Measurements from ENCODE around the gene APC2.
"Not testable (repeated sequence)": the region's sequence is repeated elsewhere in the genome, so short reads cannot be mapped to it uniquely, and the experiment has no call there.

The APC2 gene

GRCh38 chr19:1512671-1513498 is 63.0 kb downstream of the APC2 start, which contains the start of gene ADAMTSL5:
ADAMTSL5 (minus strand) TSS chr19:1513019; CDS start chr19:1510943, 2,076 bp downstream.
- no peak for DNase-seq (ENCODE audit: low read depth)

- DNase-seq (ENCODE audit: low read depth), result no peak
These were observed 63.8 kb downstream of the APC2 start for GRCh38 chr19:1513499-1514294.

DNA sequence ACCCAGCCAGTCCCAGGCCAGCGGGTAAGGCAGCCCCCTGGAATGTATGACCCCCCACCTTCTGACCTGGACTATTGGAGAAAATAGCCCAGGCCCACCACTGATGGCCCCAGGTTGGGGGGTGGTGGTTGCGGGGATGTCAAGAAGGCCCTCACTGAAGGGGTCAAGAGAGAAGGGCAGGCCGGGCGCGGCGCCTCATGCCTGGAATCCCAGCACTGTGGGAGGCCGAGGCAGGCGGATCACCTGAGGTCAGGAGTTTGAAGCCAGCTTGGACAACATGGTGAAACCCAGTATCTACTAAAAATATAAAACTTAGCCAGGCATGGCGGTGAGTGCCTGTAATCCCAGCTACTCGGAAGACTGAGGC is 64.4 kb downstream of the APC2 start:
- no peak for DNase-seq (ENCODE audit: low read depth)

DNA sequence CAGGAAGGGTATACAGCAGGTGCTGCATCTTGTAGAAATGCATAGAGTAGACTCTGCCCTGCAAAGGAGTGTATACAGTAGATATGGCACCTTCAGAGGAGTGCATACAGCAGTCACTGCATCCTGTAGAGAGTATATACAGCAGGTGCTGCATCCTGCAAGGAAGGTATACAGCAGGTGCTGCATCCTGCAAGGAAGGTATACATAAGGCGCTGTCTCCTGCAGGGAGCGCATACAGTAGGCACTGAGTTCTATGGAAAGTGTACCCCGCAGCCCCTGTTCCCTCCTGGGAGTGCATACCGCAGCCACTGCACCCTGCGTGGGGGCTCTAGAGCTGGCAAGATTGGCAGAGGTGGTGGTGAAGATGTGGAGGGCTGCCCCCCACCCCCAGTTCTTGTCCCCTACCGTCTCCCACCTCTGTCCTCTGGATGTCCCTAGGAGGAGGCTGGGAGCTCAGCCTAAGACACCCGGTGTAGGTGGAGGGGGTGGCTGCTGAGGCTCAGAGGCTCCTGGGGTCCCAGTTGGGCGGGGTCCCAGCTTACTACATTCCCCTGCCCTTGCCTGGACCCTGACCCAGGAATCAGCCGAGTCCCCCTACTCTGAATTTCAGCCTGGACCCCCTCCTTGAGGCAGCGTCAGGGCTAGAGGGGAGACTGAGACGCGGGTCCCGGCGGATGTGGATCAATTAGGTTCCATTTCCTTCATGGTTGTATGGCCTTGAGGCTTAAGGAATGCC is 65.2 kb downstream of the APC2 start:
- DNase-seq (ENCODE audit: low read depth), result no peak

DNA sequence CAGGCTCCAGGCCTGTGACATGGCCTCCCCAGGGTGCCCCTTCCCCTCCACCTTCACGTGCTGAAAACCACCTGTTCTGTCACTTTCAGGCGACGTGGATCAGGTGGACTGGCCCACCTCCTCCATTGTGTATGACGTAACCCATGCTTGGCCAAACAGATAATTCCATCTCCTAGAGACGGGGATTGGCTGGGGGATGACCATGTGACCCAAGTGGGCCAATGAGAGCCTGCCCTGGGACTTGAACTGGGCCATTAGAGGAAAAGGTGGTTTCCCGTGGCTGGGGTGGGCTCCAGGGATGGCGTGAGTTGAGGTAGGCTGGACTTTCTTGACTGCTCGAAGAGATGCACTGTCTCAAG is 66.5 kb downstream of the APC2 start:
- no peak for DNase-seq (ENCODE audit: low read depth)

- DNase-seq (ENCODE audit: low read depth), result no peak
These were observed 68.5 kb downstream of the APC2 start for GRCh38 chr19:1518471-1518870.

DNA sequence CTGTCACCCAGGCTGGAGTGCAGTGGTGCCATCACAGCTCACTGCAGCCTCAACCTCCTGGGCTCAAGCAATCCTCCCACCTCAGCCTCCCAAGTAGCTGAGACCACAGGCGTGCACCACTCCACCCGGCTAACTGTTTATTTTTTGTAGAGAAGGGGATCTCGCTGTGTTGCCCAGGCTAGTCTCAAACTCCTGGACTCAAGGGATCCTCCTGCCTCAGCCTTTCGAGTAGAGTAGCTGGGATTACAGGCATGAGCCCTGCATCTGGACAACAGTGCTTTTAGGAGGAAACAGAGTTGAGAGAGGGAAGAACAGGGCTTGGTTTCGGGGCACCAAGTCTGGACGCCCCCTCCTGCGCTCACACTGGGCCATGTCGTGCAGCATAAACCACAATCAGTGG is 69.9 kb downstream of the APC2 start:
- not testable (repeated sequence) for DNase-seq (ENCODE audit: low read depth)

DNA sequence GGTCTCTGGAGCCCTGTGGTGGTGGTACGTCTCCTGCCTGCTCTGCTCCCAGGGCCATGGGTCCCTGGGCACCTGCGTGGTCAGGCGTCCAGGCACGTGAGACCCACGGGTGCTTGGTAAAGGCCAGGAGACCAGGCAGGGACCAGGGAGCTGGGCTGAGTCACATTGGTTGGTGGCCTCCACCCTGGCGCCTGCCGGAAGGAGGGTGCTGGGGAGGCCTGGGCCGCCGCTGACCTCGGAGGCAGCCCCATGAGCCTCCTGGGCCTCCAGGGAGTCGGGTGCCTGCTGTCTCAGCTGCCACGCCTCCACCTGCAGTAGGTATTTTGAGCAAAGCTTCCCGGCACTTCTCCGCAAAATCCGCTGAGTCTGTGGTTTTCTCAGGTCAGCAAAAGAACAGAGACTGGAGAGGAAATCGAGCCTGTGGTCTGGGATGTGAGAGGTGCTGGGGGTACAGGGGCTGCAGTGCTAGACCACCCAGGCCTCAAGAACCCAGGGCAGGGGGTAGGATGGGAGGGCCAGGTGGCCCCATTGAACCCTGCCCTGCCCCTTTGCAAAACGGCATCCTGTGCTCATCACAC is 70.4 kb downstream of the APC2 start:
- no peak for DNase-seq (ENCODE audit: low read depth)

- no peak for DNase-seq (ENCODE audit: low read depth)
These were observed 71.7 kb downstream of the APC2 start for GRCh38 chr19:1521636-1522035.

- DNase-seq (ENCODE audit: low read depth), result no peak
These were observed 72.1 kb downstream of the APC2 start for GRCh38 chr19:1522061-1522460.

GRCh38 chr19:1522838-1523237 is 72.9 kb downstream of the APC2 start:
- DNase-seq (ENCODE audit: low read depth), result no peak

Measured in stimulated activated CD8-positive, alpha-beta memory T cell treated with anti-CD3 and anti-CD28 coated beads, Interleukin-15, amount 100 ng/mL, for 1 hour (primary cell).